Heart left ventricle (tissue), 16 donors: ENCODE results near the gene ZNF747. TPM values are rescaled to one million over a fixed set of nuclear protein-coding genes. Genes with fewer than 3 reads are reported as not detected.

Experiments
- ATAC-seq, 4 donors: fragments of 200-7000 bp; cut with Tn5 transposase; one replicate each; pipeline ENCODE4 v1.9.1; 2020 to 2022; ENCODE audit warnings: moderate library complexity in 4 of 4, mild to moderate bottlenecking in 3 of 4, moderate number of reproducible peaks in 1 of 4
- DNase-seq, 5 donors: peaks; one replicate each; pipeline ENCODE4 v3.0.0-alpha.2; 2020
- H3K27ac ChIP-seq, 12 donors: fragments of 200-600 bp; sonication (generic) in 4 of 12; one replicate each; pipeline versions ENCODE4 v1.5.0 to v1.8.0; 2016 to 2022; ENCODE audit warnings: mild to moderate bottlenecking in 2 of 12
- H3K27me3 ChIP-seq, 9 donors: fragments of 200-600 bp; sonication (generic) in 2 of 9; one replicate each; pipeline versions ENCODE4 v1.5.1 to v1.8.0; 2016 to 2022; ENCODE audit warnings: mild to moderate bottlenecking in 3 of 9
- H3K36me3 ChIP-seq, 9 donors: fragments of 200-600 bp; sonication (generic) in 2 of 9; one replicate each; pipeline versions ENCODE4 v1.5.0 to v1.8.0; 2018 to 2022; ENCODE audit warnings: mild to moderate bottlenecking in 2 of 9
- H3K4me1 ChIP-seq, 12 donors: fragments of 200-600 bp; sonication (generic) in 4 of 12; one replicate each; pipeline versions ENCODE4 v1.5.0 to v1.8.0; 2016 to 2022; ENCODE audit warnings: mild to moderate bottlenecking in 3 of 12
- H3K4me3 ChIP-seq, 12 donors: fragments of 200-600 bp; sonication (generic) in 4 of 12; one replicate each; pipeline versions ENCODE4 v1.5.0 to v1.8.0; 2017 to 2022; ENCODE audit warnings: mild to moderate bottlenecking in 9 of 12, moderate library complexity in 4 of 12
- H3K9me3 ChIP-seq, 12 donors: fragments of 200-600 bp; sonication (generic) in 4 of 12; one replicate each; pipeline versions ENCODE4 v1.5.0 to v1.8.0; 2016 to 2022; ENCODE audit warnings: mild to moderate bottlenecking in 1 of 12
- CTCF ChIP-seq, 12 donors: fragments of 200-600 bp; sonication (generic) in 4 of 12; IDR thresholded peaks; one replicate each; pipeline versions ENCODE4 v1.5.0 to v1.8.0; 2018 to 2022; ENCODE audit warnings: antibody characterized with exemption in 12 of 12, mild to moderate bottlenecking in 5 of 12
- POLR2A ChIP-seq, 2 donors: fragments of 450-650 bp; IDR thresholded peaks; one replicate each; pipeline ENCODE4 v1.6.1; 2017; ENCODE audit warnings: antibody characterized with exemption in 2 of 2, mild to moderate bottlenecking in 2 of 2, moderate library complexity in 2 of 2
- WGBS, 4 donors: extraction: QIAGEN DNeasy Blood & Tissue Kit in 2 of 4; methylation state at CpG; one replicate each; pipeline versions ENCODE4 v1.1.5 to v1.1.7; 2013 to 2018; 5-methylcytosine and 5-hydroxymethylcytosine counted together
- intact Hi-C, 10 donors: fragments of 100-400 bp; cut with DNase I; formaldehyde crosslinking; loops; one replicate each; pipeline versions ENCODE4 v1.11.1 to v1.14.2; 2022
- polyA plus RNA-seq, 2 donors: library from polyadenylated mRNA; stranded (reverse); fragments of 200-250 nt; gene quantifications; one replicate each; pipeline ENCODE4 v1.2.3, GENCODE V29; 2013
- total RNA-seq, 9 donors: library from RNA; depleted of rRNA in 2 of 9; stranded (reverse); fragments of >200 nt in 2 of 9; fragmentation: NEBNext Ultra II Directional in 3 of 9; extraction: Animal tissue kit (Norgen Biotek cat#: 25700) in 3 of 9; gene quantifications; one replicate each; pipeline versions ENCODE4 v1.1.0 to v1.2.4, GENCODE V29; 2016 to 2023
- donor health status: ischemic (EF 13 %, LVEDD 7.1; RV severe dilation, severe dysfunction).
- donor health status: healthy with polysubstance abuse.
- donor health status: DM: no; HTN: yes; CAD: no.
- donor health status: DM: no; HTN: no; CAD: no.
- donor health status: ischemic (EF 25% LVEDD 6.9; RV normal size, moderate dysfunction).
- donor health status: ischemic (EF 25% LVEDD 5.7; RV mildly dilated, moderate dysfunction).
- donor health status: healthy.
- donor health status: DM: yes; HTN: yes; CAD: no.
- donor health status: ischemic (EF 35%, LVEDD 5.7; RV mildly dilated, moderate dysfunction).
- donor health status: nonischemic (EF 11% LVEDD 7.7; RV severe dilation, severe dysfunction).
- donor health status: DM: yes; HTN: yes; CAD: no.
- donor health status: PGD.
- donor health status: ischemic (EF 29% LVEDD 5.4; RV normal size, mild dysfunction).
- donor health status: nonischemic (EF 23%, LVEDD 6.1; RV moderate dilation, normal function).

The ZNF747 gene
- total and polyA plus RNA-seq, 11 donors, result 8.6 to 15.2 (median 9.6) TPM

GRCh38 chr16:30488764-30489605 lies 45.7 kb downstream of the ZNF747 start:
- no peaks in the 10 kb centered on the region for H3K27me3 ChIP-seq
- H3K4me3 ChIP-seq, result no peak overlapping the region
- DNase-seq, result no peak
- intact Hi-C loops, result no loop called here
- ATAC-seq, result no peak
- H3K9me3 ChIP-seq, result no peaks in the 10 kb centered on the region
- WGBS, 4 donors, result 65 to 71% (median 68%) methylated on average over 8 to 11 of the region's 11 CpGs
- H3K36me3 ChIP-seq, result peaks cover 0 to 73% (median 0%) of the 10 kb centered on the region in 9 donors
- H3K27ac ChIP-seq, result no peak overlapping the region
- TF ChIP-seq POLR2A (IDR thresholded peaks at IDR 0.05) (no peak), CTCF (IDR thresholded peaks at IDR 0.05) (no peak)
- peaks cover 0 to 26% (median 0%) of the 10 kb centered on the region in 12 donors for H3K4me1 ChIP-seq

GRCh38 chr16:30485818-30486436 lies 48.7 kb downstream of the ZNF747 start:
- Histone ChIP-seq H3K27me3 (no peaks in the 10 kb centered on the region), H3K4me3 (no peak overlapping the region), H3K36me3 (peaks cover 0 to 87% (median 0%) of the 10 kb centered on the region in 9 donors), H3K4me1 (peaks cover 0 to 14% (median 0%) of the 10 kb centered on the region in 12 donors), H3K27ac (no peak overlapping the region), H3K9me3 (no peaks in the 10 kb centered on the region)
- 75 to 94% (median 87%) methylated on average over 7 of the region's 7 CpGs for WGBS, 4 donors
- intact Hi-C loops, result no loop called here
- no peak for DNase-seq
- no peak for ATAC-seq
- TF ChIP-seq POLR2A (IDR thresholded peaks at IDR 0.05) (no peak), CTCF (IDR thresholded peaks at IDR 0.05) (no peak)

GRCh38 chr16:30484887-30485286 lies 49.8 kb downstream of the ZNF747 start:
- no peak for ATAC-seq
- intact Hi-C loops, result no loop called here
- no peak for TF ChIP-seq CTCF (IDR thresholded peaks at IDR 0.05)
- TF ChIP-seq POLR2A (IDR thresholded peaks at IDR 0.05), result no peak
- Histone ChIP-seq H3K27me3 (no peaks in the 10 kb centered on the region), H3K36me3 (peaks cover 0 to 87% (median 0%) of the 10 kb centered on the region in 9 donors), H3K4me1 (peaks cover 0 to 19% (median 0%) of the 10 kb centered on the region in 12 donors), H3K27ac (no peak overlapping the region), H3K9me3 (no peaks in the 10 kb centered on the region), H3K4me3 (no peak overlapping the region)
- DNase-seq, result no peak

- no peak overlapping the region for H3K4me3 ChIP-seq
- TF ChIP-seq POLR2A (IDR thresholded peaks at IDR 0.05), result no peak
- peak in 1 of 12 donors; percentile 9 for TF ChIP-seq CTCF (IDR thresholded peaks at IDR 0.05)
- 82 to 90% (median 84%) methylated on average over 3 of the region's 3 CpGs for WGBS, 4 donors
Observed at GRCh38 chr16:30482366-30482765, 52.3 kb downstream of the ZNF747 start.

More at GRCh38 chr16:30482366-30482765, 52.3 kb downstream of the ZNF747 start:
- Histone ChIP-seq H3K9me3 (no peaks in the 10 kb centered on the region), H3K27ac (no peak overlapping the region), H3K4me1 (peaks cover 0 to 15% (median 0%) of the 10 kb centered on the region in 12 donors), H3K36me3 (peaks cover 0 to 67% (median 0%) of the 10 kb centered on the region in 9 donors), H3K27me3 (peaks cover 0 to 7% (median 0%) of the 10 kb centered on the region in 9 donors)
- ATAC-seq (no peak), DNase-seq (no peak)
- intact Hi-C loops, result no loop called here
